BE2C (cell line): ENCODE results near the gene TBCK.

Experiments used
- DNase-seq: peaks from one replicate; pipeline ENCODE4 v3.0.0-alpha.2; 2020
- H3K27me3 ChIP-seq: fragments of 250-450 bp; sonication (Bioruptor Pico); 2 replicates; pipeline ENCODE4 v1.5.1; 2020; ENCODE audit warnings: mild to moderate bottlenecking
- H3K36me3 ChIP-seq: fragments of 250-450 bp; sonication (Bioruptor Pico); 2 replicates; pipeline ENCODE4 v1.5.1; 2020; ENCODE audit warnings: mild to moderate bottlenecking
- H3K4me1 ChIP-seq: fragments of 250-450 bp; sonication (Bioruptor Pico); 2 replicates; pipeline ENCODE4 v1.5.1; 2020
- H3K4me3 ChIP-seq: 2 replicates; pipeline ENCODE4 v1.5.1; 2011; ENCODE audit warnings: low read depth, low read length
- H3K9me3 ChIP-seq: fragments of 250-450 bp; sonication (Bioruptor Pico); 2 replicates; pipeline ENCODE4 v1.5.1; 2020
- CTCF ChIP-seq: IDR thresholded peaks from 2 replicates; pipeline ENCODE4 v1.5.1; 2012; ENCODE audit warnings: mild to moderate bottlenecking, low read depth, low read length

Gene TBCK

DNA sequence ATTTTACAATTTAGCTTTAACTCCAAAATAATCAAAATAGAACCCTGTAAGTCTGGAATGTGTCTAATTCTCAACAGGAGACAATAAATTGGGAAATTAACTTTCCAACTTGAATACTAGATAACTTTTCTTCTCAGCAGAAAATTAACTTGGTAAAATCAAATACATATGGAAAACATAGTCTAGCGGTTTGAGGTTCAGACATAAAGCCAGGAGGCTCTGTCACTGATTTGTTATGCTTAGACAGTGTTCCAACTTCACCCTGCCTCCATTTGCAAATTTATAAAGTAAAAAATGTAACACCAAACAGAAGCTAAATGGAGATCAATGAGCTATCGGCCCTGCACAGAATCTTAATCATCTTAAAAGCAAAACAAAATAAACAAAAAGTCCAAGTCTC, 46.3 kb downstream of the TBCK start:
- H3K36me3 ChIP-seq, result no peaks in the 10 kb centered on the region; the same call in 1 of the 2 replicates
- TF ChIP-seq CTCF, result no peak
- no peak for DNase-seq
- H3K4me1 ChIP-seq, result no peaks in the 10 kb centered on the region
- no peaks in the 10 kb centered on the region for H3K9me3 ChIP-seq
- no peak overlapping the region for H3K4me3 ChIP-seq
- H3K27me3 ChIP-seq, result no peaks in the 10 kb centered on the region

GRCh38 chr4:106268786-106269185, 47.2 kb downstream of the TBCK start:
- DNase-seq, result no peak
- H3K4me3 ChIP-seq, result no peak overlapping the region
- no peaks in the 10 kb centered on the region for H3K9me3 ChIP-seq
- no peaks in the 10 kb centered on the region for H3K27me3 ChIP-seq
- no peak for TF ChIP-seq CTCF
- H3K4me1 ChIP-seq, result no peaks in the 10 kb centered on the region
- H3K36me3 ChIP-seq, result no peaks in the 10 kb centered on the region

GRCh38 chr4:106266201-106266600, 49.8 kb downstream of the TBCK start:
- Histone ChIP-seq H3K27me3 (no peaks in the 10 kb centered on the region), H3K36me3 (no peaks in the 10 kb centered on the region), H3K9me3 (no peaks in the 10 kb centered on the region), H3K4me1 (no peaks in the 10 kb centered on the region), H3K4me3 (no peak overlapping the region)
- TF ChIP-seq CTCF, result peak; percentile 73
- DNase-seq, result no peak

- no peak for DNase-seq
- Histone ChIP-seq H3K4me3 (no peak overlapping the region), H3K36me3 (no peaks in the 10 kb centered on the region), H3K9me3 (no peaks in the 10 kb centered on the region), H3K4me1 (no peaks in the 10 kb centered on the region), H3K27me3 (no peaks in the 10 kb centered on the region)
- TF ChIP-seq CTCF, result no peak
Observed at GRCh38 chr4:106264331-106264728, 51.7 kb downstream of the TBCK start.

- no peak overlapping the region for H3K4me3 ChIP-seq
- TF ChIP-seq CTCF, result no peak
- no peaks in the 10 kb centered on the region for H3K36me3 ChIP-seq
- no peak for DNase-seq
- H3K9me3 ChIP-seq, result no peaks in the 10 kb centered on the region
- H3K4me1 ChIP-seq, result no peaks in the 10 kb centered on the region
- H3K27me3 ChIP-seq, result no peaks in the 10 kb centered on the region
Observed at GRCh38 chr4:106263594-106264330, 52.2 kb downstream of the TBCK start.

GRCh38 chr4:106261980-106262379, 54.0 kb downstream of the TBCK start:
- H3K36me3 ChIP-seq, result no peaks in the 10 kb centered on the region
- no peaks in the 10 kb centered on the region for H3K9me3 ChIP-seq
- DNase-seq, result no peak
- H3K4me1 ChIP-seq, result no peaks in the 10 kb centered on the region
- no peak for TF ChIP-seq CTCF
- H3K27me3 ChIP-seq, result no peaks in the 10 kb centered on the region
- no peak overlapping the region for H3K4me3 ChIP-seq
